RPMI8226 (cell line): ENCODE results near the gene NFIX.
"Not testable (repeated sequence)": the region's sequence is repeated elsewhere in the genome, so short reads cannot be mapped to it uniquely, and the experiment has no call there.

Experiments used
- DNase-seq: peaks from one replicate; pipeline ENCODE4 v3.0.0-alpha.2; 2015

The NFIX gene

DNA sequence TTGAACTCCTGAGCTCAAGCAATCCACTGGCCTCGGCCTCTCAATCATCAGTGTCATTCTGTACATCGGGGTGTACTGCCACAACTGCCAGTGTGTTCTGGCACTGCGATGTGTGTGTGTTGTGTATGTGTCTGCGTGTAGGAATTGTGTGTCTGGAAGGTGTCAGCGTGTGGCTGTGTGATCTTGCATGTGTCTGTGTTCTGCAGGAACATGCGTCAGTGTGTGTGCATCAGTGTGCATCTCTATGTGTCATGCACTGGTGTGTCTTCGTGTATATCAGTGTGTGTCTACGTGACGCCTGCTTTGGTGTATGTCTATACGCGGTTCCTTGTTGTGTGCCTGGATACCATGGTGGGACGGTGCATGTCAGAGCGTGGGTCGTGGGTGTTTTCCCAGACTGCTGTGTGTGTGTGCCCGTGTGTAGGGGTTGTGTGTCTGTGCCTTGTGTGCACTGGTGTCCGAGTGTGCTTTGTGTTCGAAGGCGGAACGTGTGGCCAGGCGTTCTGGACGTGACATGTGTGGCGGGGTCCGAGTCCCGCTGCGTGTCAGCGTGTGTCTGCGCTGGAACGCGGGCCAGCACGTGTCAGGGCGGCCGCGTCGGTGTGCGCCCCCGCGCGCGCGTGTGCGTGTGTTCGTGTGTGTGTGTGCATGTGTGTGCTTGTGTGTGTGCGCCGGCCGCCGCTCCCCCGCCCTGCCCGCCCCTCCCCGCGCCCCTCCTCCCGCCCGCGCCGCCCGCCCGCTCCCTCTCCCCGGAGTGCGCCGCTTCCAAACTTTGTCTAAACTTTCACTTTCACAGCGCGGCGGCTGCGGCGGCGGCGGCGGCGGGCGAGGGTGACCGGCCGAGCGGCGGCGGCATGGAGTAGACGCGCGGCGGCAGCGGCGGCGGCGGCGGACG lies at the start of gene NFIX:
Gene NFIX (plus strand): TSS at position 775 of the 895 bp plus-strand sequence. CDS start 363 bp downstream, outside the sequence.
- peak; percentile 78 for DNase-seq

GRCh38 chr19:12945479-12946091 lies 49.7 kb upstream of the NFIX start, which contains the start of gene RAD23A:
RAD23A (plus strand) TSS chr19:12945862; CDS start chr19:12945949, 87 bp downstream.
- DNase-seq: peak; percentile 99

GRCh38 chr19:12946092-12946721 lies 49.1 kb upstream of the NFIX start:
- DNase-seq: peak; percentile 63

DNA sequence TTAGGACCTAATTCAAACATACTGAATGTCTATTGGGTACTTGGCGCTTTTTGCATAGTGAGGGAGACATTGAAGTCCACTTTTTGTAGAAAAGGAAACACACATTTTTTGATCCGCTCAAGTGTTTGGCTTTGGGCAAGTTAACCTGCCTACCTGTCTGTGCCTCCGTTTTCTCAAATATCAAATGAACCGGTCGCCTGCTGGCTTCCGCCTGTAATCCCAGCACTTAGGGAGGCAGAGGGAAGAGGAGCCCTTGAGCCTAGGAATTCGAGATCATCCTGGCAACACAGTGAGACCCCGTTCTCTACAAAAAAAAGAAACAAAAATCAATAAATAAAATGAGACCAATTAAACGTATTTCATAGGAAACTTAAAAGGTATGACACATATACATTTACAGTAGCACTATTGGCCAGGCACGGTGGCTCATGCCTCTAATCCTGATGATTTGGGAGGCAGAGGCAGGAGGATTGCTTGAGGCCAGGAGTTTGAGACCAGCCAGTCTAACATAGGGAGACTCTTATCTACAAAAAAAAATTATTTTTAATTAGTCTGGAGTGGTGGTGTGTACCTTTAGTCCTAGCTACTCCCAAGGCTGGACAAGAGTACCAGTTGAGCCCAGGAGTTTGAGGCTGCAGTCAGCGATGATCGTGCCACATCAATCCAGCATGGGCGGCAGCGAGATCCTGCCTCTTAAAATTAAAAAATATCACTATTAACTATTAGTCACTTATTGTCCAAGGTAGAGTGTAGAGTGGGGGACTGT lies 48.4 kb upstream of the NFIX start:
- DNase-seq: no peak

GRCh38 chr19:12947702-12948611 lies 47.3 kb upstream of the NFIX start:
- DNase-seq: no peak

- DNase-seq: no peak
Measured at GRCh38 chr19:12948612-12949362, 46.5 kb upstream of the NFIX start.

DNA sequence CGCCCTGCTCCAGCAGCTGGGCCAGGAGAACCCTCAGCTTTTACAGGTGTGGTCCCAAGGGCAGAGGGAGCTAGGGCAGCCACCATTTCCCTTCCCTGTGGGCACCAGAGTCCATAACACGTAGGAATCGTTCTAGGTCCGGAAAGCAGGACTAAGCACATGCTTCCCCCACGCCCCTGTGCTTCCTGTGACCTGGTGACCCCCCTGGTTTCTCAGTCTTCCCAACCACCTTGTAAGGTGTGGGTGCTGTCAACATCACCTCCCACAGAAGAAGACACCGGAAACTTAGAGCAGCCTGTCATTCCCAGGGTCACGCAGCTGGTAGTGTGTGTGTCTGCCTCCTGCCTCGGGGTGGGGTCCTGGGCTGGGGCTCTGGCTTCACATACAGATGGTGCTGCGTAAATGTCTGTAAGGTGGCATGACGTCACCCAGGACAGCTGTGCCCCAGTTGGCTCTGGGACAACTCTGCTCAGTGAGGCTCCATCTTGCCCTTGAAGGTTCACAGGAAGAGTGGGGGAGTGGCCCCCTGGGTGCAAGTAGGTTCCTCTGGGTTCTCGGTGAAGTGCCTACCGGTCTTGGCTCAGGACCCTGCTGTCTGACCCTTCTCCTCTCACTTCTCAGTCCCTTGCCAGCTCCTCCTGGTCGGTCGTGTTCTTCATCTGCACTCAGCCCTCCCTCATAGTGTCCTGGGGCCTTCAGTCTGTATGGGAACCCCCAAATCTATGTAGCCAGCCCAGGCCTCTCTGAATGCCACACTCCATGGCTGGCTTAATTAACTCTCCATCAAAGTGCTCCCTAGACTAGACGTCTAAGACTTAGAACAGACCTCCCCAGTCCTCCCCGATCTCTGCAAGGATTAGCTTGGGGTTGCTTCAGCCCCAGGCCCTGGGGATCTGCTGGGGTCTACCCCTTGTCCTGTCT lies 45.7 kb upstream of the NFIX start:
- DNase-seq: no peak

GRCh38 chr19:12952050-12952449 lies 43.2 kb upstream of the NFIX start:
- DNase-seq: not testable (repeated sequence)

DNA sequence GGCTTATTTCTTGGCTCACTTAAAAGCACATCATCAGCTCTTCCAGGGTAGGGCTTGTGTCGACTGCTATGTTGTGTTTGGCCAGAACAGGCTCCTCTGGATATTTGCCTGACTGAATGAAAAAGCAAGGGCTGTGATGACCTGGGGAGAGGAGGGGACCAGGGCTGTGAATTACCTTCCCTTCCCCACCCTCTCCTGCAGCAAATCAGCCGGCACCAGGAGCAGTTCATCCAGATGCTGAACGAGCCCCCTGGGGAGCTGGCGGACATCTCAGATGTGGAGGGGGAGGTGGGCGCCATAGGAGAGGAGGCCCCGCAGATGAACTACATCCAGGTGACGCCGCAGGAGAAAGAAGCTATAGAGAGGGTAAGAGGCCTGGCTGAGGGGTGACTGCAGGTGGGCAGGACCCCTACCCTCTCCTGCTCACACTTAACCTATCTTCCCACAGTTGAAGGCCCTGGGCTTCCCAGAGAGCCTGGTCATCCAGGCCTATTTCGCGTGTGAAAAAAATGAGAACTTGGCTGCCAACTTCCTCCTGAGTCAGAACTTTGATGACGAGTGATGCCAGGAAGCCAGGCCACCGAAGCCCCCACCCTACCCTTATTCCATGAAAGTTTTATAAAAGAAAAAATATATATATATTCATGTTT lies 42.7 kb upstream of the NFIX start:
- no peak for DNase-seq

DNA sequence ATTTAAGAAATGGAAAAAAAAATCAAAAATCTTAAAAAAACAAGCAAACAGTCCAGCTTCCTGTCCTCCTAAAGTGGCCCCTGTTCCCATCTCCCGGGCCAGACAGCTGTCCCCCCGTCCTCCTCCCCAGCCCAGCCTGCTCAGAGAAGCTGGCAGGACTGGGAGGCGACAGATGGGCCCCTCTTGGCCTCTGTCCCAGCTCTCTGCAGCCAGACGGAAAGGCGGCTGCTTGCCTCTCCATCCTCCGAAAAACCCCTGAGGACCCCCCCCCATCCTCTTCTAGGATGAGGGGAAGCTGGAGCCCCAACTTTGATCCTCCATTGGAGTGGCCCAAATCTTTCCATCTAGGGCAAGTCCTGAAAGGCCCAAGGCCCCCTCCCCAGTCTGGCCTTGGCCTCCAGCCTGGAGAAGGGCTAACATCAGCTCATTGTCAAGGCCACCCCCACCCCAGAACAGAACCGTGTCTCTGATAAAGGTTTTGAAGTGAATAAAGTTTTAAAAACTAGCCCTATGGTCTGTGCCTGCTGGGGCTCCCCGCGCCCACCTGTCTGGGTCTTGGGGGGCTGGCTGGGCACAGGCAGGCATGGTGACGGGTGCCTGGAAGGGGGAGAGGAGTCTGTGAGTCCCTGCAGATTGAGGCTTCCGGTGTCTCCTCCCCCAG lies 42.0 kb upstream of the NFIX start:
- no peak for DNase-seq

GRCh38 chr19:12953799-12954611 lies 41.3 kb upstream of the NFIX start:
- DNase-seq: no peak

GRCh38 chr19:12954612-12954962 lies 40.7 kb upstream of the NFIX start:
- peak; percentile 44 for DNase-seq

- DNase-seq: not testable (repeated sequence)
Measured at GRCh38 chr19:12955575-12955974, 39.7 kb upstream of the NFIX start.

DNA sequence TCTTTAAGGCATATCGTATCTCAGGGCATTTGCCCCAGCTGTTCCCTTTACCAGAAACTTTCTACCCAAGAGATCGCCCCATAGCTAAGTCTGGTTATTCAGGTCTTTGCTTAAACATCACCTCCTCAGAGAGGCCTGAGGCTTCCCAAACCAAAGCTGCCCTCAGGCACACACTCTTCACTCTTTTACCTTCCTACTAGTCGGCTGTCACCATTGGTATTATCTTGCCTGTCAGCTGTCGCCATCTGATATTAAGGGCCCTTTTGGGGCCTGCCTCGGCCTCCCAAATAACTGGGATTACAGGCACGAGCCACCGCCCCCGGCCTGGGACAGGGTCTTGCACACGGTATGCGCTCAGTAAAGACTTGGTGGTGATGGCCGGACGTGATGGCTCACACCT lies 39.3 kb upstream of the NFIX start:
- DNase-seq: no peak

GRCh38 chr19:12956446-12957388 lies 38.6 kb upstream of the NFIX start, which contains the start of gene GADD45GIP1:
GADD45GIP1 (minus strand) TSS chr19:12957223; CDS start chr19:12957212, 11 bp downstream.
- peak; percentile 90 for DNase-seq

GRCh38 chr19:12957389-12957952 lies 37.8 kb upstream of the NFIX start:
- not testable (repeated sequence) for DNase-seq
